ENCODE results near the gene INAFM1.

GRCh38 chr19:47280183-47280797 lies 5.6 kb downstream of the INAFM1 start:
- TF ChIP-seq CTCF (IDR thresholded peaks at IDR 0.05; ENCODE audit: extremely low read depth in 1 of 2, insufficient read depth in 1 of 2, low read depth in 1 of 2, low read length in 2 of 2), result peak; percentile 38 to 58
- no peak for TF ChIP-seq FOS (IDR thresholded peaks at IDR 0.05; ENCODE audit: borderline replicate concordance, insufficient read depth, low read length)
- TF ChIP-seq MAX (IDR thresholded peaks at IDR 0.05; ENCODE audit: insufficient read depth, insufficient read length), result no peak
- TF ChIP-seq POLR2A (IDR thresholded peaks at IDR 0.05; ENCODE audit: low read depth, low read length), result no peak
- no peak for TF ChIP-seq EZH2 (IDR thresholded peaks at IDR 0.05; ENCODE audit: borderline replicate concordance, low read depth, low read length, severe bottlenecking)
- no peak for TF ChIP-seq POLR2AphosphoS5 (IDR thresholded peaks at IDR 0.05; ENCODE audit: insufficient read depth, low read depth, low read length)

Measured in endothelial cell of umbilical vein (primary cell).